Measurements from ENCODE around the gene RETREG3.

The RETREG3 gene

GRCh38 chr17:42585353-42585752 lies 23.8 kb downstream of the RETREG3 start:
- Histone ChIP-seq H2AFZ (ENCODE audit: low read length) (no peak overlapping the region), H3K79me2 (ENCODE audit: low read length) (peaks cover 66% of the 10 kb centered on the region), H3K36me3 (replicated peaks; ENCODE audit: insufficient read depth, low read length) (peaks cover 13% of the 10 kb centered on the region; the same call in 1 of the 2 replicates), H3K4me1 (ENCODE audit: low read length) (peaks cover 48% of the 10 kb centered on the region), H3F3A (ENCODE audit: insufficient read depth, low read length) (peaks cover 35% of the 10 kb centered on the region), H3K27ac (ENCODE audit: low read length) (peak overlapping the region; percentile 72; the same call in 1 of the 2 replicates), H4K20me1 (ENCODE audit: insufficient read depth, low read length) (no peaks in the 10 kb centered on the region), H3K27me3 (replicated peaks; ENCODE audit: insufficient read depth, low read length) (no peaks in the 10 kb centered on the region), H3K4me3 (ENCODE audit: low read length) (no peak overlapping the region), H3K9ac (ENCODE audit: low read length) (no peak overlapping the region), H3K9me3 (replicated peaks; ENCODE audit: insufficient read depth, low read length) (no peaks in the 10 kb centered on the region), H3K4me2 (ENCODE audit: low read depth, low read length) (peak overlapping the region; percentile 60; the same call in 1 of the 2 replicates), H3K9me2 (replicated peaks; ENCODE audit: insufficient read depth, low read length) (no peaks in the 10 kb centered on the region)
- DNase-seq = no peak
- TF ChIP-seq EZH2phosphoT487 (IDR thresholded peaks at IDR 0.05; ENCODE audit: low read length) (no peak), CTCF (IDR thresholded peaks at IDR 0.05; ENCODE audit: low read length) (no peak), EZH2 (optimal IDR thresholded peaks at IDR 0.05; ENCODE audit: low read depth, low read length) (no peak)

GRCh38 chr17:42584880-42585279 lies 24.3 kb downstream of the RETREG3 start:
- H4K20me1 ChIP-seq (ENCODE audit: insufficient read depth, low read length) = no peaks in the 10 kb centered on the region
- no peak overlapping the region for H3K4me2 ChIP-seq (ENCODE audit: low read depth, low read length)
- H3K9me3 ChIP-seq (replicated peaks; ENCODE audit: insufficient read depth, low read length) = no peaks in the 10 kb centered on the region
- H3K4me3 ChIP-seq (ENCODE audit: low read length) = no peak overlapping the region
- no peak overlapping the region for H2AFZ ChIP-seq (ENCODE audit: low read length)
- peaks cover 39% of the 10 kb centered on the region for H3F3A ChIP-seq (ENCODE audit: insufficient read depth, low read length)
- H3K36me3 ChIP-seq (replicated peaks; ENCODE audit: insufficient read depth, low read length) = peaks cover 13% of the 10 kb centered on the region; the same call in 1 of the 2 replicates
- no peaks in the 10 kb centered on the region for H3K27me3 ChIP-seq (replicated peaks; ENCODE audit: insufficient read depth, low read length)
- no peak overlapping the region for H3K27ac ChIP-seq (ENCODE audit: low read length)
- peaks cover 65% of the 10 kb centered on the region for H3K79me2 ChIP-seq (ENCODE audit: low read length)
- no peak for TF ChIP-seq EZH2phosphoT487 (IDR thresholded peaks at IDR 0.05; ENCODE audit: low read length)
- no peak for TF ChIP-seq CTCF (IDR thresholded peaks at IDR 0.05; ENCODE audit: low read length)
- no peak for TF ChIP-seq EZH2 (optimal IDR thresholded peaks at IDR 0.05; ENCODE audit: low read depth, low read length)
- no peak for DNase-seq
- H3K4me1 ChIP-seq (ENCODE audit: low read length) = peaks cover 53% of the 10 kb centered on the region
- no peaks in the 10 kb centered on the region for H3K9me2 ChIP-seq (replicated peaks; ENCODE audit: insufficient read depth, low read length)
- no peak overlapping the region for H3K9ac ChIP-seq (ENCODE audit: low read length)

GRCh38 chr17:42581744-42582270 lies 27.4 kb downstream of the RETREG3 start:
- no peaks in the 10 kb centered on the region for H4K20me1 ChIP-seq (ENCODE audit: insufficient read depth, low read length)
- no peak for DNase-seq
- no peaks in the 10 kb centered on the region for H3K9me2 ChIP-seq (replicated peaks; ENCODE audit: insufficient read depth, low read length)
- H2AFZ ChIP-seq (ENCODE audit: low read length) = no peak overlapping the region
- H3F3A ChIP-seq (ENCODE audit: insufficient read depth, low read length) = peaks cover 45% of the 10 kb centered on the region
- H3K9me3 ChIP-seq (replicated peaks; ENCODE audit: insufficient read depth, low read length) = no peaks in the 10 kb centered on the region
- no peak overlapping the region for H3K9ac ChIP-seq (ENCODE audit: low read length)
- H3K36me3 ChIP-seq (replicated peaks; ENCODE audit: insufficient read depth, low read length) = peaks cover 13% of the 10 kb centered on the region; the same call in 1 of the 2 replicates
- no peak overlapping the region for H3K4me3 ChIP-seq (ENCODE audit: low read length)
- H3K4me2 ChIP-seq (ENCODE audit: low read depth, low read length) = no peak overlapping the region
- H3K27ac ChIP-seq (ENCODE audit: low read length) = no peak overlapping the region; the same call in 1 of the 2 replicates
- peaks cover 48% of the 10 kb centered on the region for H3K4me1 ChIP-seq (ENCODE audit: low read length)
- TF ChIP-seq CTCF (IDR thresholded peaks at IDR 0.05; ENCODE audit: low read length) = no peak
- no peak for TF ChIP-seq EZH2phosphoT487 (IDR thresholded peaks at IDR 0.05; ENCODE audit: low read length)
- TF ChIP-seq EZH2 (optimal IDR thresholded peaks at IDR 0.05; ENCODE audit: low read depth, low read length) = no peak
- H3K27me3 ChIP-seq (replicated peaks; ENCODE audit: insufficient read depth, low read length) = no peaks in the 10 kb centered on the region
- H3K79me2 ChIP-seq (ENCODE audit: low read length) = peaks cover 56% of the 10 kb centered on the region

All from MM.1S (cell line).